NCI-H446 treated with DMSO at 0.1 percent for 48 hours (cell line): ENCODE results near the gene ERCC1.

ENCODE experiments used
- DNase-seq: peaks from one replicate; lab custom pipeline; 2025; lab: John Stamatoyannopoulos, UW

ERCC1 gene

DNA sequence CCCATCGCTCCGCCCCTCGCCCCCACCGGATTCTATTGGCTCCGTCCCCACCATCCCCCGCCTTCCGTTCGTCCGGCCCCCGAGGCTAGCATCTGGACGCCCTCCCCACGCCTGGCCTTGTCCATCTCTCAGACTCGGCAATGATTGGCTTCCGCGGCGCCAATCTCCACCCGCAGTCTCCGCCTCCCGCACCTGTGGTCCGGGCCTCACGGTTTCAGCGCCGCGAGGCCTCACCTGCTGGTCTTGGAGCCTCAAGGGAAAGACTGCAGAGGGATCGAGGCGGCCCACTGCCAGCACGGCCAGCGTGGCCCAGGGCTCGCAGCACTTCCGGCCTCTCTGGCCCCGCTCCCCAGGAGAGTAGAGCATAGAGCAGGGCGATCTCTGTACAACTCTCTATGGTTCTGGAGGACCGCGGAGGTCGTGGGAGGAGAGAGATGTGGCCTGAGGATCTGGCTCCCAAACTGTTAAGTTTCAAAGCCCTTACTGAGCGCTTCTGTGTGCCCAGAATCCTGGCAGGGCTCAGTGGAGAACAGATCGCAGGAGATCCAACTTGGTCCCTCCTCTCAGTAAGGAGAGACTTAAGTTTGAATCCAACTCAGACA, at the start of gene ERCC1:
TSS of gene ERCC1 (minus strand) at position 329 of the 602 bp plus-strand sequence. CDS start 543 bp downstream, outside the sequence.
- peak; percentile 90 for DNase-seq

DNA sequence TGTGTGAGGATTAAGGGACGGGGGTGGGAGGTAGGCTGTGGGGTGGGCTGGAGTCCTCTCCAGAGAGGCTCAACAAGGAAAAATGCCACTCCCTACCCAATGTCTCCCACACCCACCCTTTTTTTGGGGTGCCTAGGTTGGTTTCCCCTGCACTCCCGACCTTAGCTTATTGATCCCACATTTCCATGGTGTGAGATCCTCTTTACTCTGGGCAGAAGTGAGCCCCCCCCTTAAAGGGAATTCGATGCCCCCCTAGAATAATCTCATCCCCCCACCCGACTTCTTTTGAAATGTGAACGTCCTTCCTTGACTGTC, 49.6 kb upstream of the ERCC1 start:
- DNase-seq = no peak

DNA sequence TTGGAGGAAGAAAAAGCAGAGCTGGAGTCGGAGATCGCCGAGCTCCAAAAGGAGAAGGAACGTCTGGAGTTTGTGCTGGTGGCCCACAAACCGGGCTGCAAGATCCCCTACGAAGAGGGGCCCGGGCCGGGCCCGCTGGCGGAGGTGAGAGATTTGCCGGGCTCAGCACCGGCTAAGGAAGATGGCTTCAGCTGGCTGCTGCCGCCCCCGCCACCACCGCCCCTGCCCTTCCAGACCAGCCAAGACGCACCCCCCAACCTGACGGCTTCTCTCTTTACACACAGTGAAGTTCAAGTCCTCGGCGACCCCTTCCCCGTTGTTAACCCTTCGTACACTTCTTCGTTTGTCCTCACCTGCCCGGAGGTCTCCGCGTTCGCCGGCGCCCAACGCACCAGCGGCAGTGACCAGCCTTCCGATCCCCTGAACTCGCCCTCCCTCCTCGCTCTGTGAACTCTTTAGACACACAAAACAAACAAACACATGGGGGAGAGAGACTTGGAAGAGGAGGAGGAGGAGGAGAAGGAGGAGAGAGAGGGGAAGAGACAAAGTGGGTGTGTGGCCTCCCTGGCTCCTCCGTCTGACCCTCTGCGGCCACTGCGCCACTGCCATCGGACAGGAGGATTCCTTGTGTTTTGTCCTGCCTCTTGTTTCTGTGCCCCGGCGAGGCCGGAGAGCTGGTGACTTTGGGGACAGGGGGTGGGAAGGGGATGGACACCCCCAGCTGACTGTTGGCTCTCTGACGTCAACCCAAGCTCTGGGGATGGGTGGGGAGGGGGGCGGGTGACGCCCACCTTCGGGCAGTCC, 49.0 kb upstream of the ERCC1 start:
- DNase-seq = no peak

DNA sequence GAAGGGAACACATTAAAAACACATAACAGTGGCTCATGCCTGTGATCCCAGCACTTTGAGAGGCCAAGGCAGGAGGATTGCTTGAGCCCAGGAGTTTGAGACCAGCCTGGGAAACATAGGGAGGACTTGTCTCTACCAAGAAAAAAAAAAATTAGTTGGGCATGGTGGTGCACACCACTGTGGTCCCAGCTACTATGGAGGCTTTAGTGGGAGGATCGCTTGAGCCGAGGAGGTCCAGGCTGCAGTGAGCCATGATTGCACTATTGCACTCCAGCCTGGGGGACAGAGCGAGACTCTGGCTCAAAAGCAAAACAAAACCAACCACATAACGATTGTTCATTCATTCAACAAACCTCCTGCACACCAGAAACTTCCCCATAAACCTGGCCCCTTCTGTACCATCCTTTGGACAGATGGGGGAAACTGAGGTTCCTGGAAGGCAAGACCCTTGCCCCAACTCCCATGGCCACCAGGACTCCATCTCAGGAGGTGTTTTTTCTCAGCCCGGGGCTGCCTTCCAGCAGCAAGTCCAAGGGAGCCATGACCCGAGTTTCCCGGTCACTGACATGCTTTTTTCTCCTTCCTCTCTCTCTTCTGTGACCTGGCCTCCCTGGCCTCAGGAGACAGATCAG, 48.3 kb upstream of the ERCC1 start:
- DNase-seq = no peak

DNA sequence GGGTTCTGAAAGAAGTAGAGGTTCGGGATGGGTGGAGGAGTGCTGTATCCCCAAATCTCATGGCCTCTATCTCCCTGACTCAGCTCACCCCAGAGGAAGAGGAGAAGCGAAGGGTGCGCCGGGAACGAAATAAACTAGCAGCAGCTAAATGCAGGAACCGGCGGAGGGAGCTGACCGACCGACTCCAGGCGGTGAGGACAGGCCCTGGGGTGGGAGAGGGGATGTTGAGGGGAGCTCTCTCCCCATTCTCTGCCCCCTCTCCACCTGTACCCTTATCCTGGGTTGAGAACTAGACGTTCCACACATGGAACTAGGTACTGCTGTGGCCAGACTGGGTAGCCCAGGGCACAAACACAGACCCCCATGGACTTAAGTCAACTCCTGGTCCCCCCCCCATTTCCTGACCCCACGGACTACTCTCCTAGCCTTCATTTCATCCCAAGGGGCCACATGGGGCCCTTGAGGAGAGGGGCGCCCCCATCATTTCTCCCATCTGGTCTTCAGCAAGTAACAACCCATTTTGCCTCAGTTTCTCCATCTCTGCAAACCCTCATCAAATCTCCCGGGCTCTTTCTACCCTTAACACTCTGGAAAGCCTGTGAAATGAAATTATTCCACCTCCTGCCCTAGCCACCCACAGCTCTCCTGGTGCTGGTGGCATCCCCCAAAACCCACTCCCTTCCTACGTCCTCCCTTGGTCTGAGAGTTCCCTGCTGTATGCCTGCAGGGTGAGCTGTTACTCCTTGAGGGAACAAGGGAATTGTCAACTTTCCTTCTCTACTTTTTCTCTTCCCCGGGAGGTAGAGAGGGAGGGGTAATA, 47.6 kb upstream of the ERCC1 start:
- DNase-seq = no peak

DNA sequence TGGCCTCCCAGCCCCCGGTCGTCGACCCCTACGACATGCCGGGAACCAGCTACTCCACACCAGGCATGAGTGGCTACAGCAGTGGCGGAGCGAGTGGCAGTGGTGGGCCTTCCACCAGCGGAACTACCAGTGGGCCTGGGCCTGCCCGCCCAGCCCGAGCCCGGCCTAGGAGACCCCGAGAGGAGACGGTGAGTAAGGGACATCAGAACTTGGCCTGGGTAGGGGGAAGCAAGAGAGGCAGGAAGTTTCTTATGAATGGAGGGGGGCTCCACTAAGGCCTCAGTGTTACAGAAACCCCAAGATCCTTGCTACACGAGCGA, 47.0 kb upstream of the ERCC1 start:
- DNase-seq = no peak

DNA sequence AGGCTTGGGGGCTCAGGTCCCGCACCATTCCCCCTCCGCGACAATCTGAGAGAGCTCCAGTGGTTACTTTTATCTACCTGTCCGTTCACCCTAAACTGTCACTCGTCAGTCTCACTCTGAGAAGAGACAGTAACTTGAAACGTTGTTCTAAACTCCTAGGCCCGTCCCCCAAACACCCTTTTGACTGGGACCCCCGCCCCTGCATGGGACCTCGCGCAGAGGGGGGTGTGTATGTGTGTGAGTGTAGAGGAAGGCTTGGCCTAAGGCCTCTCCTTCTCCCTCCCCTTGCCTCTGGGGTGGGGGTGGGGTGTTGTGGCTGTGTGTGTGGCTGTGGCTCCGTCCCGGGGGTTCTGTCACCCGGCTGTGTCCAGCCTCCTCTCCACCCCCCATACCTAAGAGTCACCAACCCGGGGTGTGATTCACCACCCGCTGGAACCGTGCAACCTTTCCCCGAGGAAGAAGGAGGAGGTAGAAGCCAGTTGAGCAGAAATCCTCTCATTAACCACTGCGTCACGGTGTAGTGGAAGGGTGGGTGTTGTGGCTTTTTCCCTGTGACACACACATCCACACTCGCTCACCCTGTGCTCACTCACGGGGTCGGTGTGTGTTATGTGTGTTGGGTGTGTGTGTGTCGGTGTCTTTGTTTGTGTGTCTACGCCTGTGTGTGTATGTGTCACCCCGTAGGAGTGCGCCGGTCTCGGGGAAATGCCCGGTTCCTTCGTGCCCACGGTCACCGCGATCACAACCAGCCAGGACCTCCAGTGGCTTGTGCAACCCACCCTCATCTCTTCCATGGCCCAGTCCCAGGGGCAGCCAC, 46.4 kb upstream of the ERCC1 start:
- no peak for DNase-seq

DNA sequence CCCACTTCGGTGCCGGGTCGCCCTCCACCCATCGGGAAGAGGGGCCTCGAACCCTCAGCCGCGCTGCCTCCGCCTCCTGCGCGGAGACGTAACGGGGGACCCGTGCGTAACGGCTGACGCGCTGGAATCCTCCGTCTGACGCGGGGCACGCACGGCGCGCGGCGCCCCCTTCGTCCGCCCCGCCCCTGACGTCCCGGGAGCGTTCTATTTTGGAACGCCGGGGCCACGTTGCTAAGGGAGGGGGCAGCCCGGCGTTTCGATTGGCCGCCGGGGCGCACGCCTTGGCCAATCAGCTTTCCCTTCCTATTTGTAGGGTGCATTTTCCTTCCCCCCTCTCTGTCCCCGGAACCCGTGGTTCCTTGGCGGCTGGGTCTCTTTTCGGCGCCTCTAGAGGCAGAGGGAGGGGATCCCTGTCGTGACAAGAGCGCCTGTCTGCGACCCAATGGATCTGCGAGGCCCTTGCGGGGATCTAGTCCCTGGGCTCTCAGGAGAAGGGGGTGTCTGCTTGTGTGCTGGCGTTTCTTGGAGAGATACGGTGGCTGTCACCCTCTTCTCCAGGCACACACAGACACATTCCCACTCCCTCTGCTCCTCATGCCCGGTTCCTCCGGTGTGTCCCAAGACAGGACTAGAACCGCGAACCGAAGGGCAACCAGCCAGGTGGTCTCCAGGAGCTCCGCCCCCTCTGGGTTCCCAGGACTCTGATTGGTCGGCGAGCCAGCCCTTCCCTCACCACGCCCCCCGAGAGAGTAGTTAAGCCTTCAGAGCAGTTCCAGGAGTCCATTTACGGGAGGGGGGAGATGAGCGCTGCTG, 45.6 kb upstream of the ERCC1 start:
- peak; percentile 87 for DNase-seq

DNA sequence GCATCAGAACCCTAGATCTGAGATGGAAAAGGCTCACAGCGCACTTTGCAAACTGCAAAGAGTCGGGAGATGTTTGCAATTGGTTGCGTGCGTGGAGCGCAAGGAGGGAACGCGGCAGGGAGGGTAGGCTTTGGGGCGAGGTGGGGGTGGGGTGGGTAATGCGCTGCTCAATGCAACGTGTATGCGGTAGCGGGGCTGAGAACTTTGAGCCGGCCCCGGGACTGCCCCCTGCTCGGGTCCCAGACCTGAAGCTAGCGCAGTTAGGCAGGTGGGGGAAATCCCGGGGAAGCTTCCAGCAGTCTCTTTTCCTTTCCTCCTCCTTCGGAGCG, 45.0 kb upstream of the ERCC1 start:
- DNase-seq = no peak

DNA sequence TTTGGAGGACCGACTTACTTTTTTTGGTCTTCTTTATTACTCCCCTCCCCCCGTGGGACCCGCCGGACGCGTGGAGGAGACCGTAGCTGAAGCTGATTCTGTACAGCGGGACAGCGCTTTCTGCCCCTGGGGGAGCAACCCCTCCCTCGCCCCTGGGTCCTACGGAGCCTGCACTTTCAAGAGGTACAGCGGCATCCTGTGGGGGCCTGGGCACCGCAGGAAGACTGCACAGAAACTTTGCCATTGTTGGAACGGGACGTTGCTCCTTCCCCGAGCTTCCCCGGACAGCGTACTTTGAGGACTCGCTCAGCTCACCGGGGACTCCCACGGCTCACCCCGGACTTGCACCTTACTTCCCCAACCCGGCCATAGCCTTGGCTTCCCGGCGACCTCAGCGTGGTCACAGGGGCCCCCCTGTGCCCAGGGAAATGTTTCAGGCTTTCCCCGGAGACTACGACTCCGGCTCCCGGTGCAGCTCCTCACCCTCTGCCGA, 44.5 kb upstream of the ERCC1 start:
- no peak for DNase-seq

DNA sequence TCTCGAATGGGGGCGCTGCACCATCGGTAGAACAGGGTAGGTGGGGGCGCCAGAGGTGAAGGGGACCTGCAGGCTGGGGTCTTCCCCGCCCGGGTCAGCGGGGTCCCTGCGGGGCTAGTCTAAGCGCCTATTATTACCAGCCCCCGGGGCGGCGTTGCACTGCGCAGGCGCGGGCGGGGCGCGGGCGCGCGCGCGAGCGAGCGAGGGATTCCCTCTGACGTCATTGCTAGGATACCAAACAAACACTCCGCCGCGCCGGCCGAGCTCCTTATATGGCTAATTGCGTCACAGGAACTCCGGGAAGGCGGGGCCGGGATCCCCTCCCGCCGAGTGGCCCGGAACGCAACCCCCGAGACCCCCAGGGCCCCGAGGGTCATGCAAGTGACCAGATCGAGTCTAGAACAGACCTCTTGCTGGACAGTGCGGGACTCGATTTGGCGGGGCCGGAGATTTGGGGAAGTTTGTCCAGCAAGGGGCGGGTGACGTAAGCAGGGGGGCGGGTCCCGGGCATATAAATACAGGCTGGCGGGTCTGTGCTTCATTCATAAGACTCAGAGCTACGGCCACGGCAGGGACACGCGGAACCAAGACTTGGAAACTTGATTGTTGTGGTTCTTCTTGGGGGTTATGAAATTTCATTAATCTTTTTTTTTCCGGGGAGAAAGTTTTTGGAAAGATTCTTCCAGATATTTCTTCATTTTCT, 43.9 kb upstream of the ERCC1 start, which contains the start of gene FOSB:
TSS of gene FOSB (plus strand) at position 541 of the 703 bp plus-strand sequence. CDS start 591 bp downstream, outside the sequence.
- DNase-seq = peak; percentile 93

DNA sequence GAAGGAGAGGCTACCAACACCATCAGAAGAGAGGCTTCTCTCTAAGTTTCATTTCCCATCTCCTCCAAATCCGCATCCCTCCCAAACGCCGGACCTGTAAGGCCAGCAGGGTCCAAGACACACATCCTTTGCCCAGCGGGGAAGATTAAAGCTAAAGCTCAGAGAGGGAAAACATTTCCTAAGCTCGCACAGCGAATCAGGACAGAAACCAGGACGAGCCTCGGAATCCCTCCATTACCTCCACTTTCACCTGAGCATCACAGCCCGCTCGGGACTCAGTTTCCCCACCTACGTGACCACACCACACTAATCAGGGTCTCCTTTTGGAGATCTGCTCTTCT, 43.4 kb upstream of the ERCC1 start:
- DNase-seq = no peak

DNA sequence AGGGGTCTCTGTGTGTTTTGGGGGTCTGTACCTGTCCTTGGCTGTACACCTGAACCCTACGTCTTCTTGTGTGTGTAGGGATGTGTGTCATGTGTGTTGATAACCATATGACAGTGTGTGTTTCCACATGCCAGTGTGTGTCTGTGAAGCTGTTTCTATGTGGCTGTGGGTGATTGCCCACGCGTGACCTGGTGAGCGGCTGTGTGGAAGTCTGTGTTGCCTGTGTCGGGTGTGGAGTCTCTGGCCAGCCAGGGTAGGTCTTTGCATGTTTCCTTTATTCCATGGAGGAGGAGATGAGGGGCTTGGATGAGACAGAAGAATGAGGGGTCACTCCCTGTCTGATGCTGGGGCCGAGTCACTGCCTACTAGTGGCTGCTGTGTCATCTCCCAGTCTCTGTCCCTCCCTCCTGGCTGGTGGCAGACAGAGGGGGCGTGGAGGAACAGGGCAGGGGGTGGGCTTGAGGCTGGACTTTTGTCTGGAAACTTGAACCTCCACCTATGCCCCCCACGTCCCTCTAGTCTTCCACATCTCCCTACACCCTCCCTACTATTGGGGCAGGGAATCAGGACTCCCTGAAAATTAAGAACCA, 41.2 kb upstream of the ERCC1 start:
- no peak for DNase-seq

DNA sequence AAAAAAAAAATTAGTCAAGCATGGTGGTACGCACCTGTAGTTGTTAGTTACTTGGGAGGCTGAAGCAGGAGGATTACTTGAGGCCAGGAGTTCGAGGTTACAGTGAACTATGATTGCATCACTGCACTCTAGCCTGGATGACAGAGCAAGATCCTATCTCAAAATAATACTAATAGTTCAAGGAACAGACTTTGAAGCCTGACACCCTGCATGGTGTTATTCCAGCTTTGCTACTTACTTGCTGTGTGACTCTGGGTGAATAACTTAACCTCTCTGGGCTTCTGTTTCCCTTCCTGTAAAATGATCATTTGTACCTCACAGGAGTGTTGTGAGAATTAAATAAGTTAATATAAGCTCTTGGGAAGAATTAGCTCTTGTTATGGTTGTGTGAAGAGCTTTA, 40.6 kb upstream of the ERCC1 start:
- DNase-seq = no peak

DNA sequence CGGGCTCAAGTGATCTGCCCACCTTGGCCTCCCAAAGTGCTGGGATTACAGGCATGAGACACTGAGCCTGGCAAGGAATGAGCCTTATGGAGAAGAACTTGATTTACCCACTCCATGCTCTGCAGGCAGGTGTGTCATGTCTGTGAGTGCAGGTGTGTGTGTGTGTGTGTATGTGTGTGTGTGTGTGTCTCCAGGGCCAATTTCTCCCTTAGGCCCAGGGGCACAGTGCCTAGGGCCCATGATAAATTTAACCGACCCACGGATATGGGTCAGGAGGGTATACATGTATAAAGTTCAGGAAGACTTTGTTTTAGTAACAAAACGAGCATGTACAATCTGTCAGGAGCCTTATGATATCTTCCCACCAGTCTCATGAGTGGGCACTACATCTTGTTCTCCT, 39.5 kb upstream of the ERCC1 start:
- DNase-seq = no peak

DNA sequence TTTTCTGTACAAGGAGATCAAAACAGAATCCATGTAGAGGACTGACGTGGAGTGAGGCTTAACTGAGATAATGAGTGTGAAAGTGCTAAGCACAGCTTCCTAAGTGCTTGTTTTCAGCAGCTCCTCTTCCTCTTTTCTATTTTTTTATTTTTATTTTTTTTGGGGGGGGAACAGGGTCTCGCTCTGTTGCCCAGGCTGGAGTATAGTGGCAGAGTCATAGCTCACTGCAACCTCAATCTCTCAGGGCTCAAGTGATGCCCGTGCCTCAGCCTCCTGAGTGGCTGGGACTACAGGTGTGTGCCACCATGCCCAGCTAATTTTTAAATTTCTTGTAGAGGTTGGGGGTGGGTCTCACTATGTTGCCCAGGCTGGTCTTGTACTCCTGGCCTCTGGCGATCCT, 38.5 kb upstream of the ERCC1 start:
- DNase-seq = no peak

DNA sequence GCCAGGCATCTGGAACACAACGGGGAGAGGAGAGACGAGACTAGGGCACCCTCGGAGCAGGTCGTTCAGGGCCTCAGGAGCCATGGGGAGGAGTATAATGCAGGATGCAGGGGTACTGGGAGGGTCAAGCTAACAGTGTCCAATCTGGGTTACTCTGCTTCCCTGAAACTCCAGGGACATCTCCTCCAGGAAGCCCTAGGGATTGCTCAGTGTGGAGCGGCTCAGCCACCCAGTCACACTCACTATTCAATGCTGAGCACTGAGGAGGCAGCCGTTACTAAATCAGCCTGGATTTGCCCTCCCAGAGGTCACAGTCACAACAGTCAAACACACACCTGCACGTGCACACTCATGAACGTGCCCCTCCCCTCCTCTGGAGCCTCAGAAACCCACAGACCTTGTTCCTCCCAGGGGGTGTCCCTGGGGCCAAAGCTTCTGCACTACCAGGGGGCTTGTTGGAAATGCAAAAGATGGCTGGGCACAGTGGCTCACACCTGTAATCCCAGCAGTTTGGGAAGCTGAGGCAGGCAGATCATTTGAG, 37.2 kb upstream of the ERCC1 start:
- DNase-seq = no peak

DNA sequence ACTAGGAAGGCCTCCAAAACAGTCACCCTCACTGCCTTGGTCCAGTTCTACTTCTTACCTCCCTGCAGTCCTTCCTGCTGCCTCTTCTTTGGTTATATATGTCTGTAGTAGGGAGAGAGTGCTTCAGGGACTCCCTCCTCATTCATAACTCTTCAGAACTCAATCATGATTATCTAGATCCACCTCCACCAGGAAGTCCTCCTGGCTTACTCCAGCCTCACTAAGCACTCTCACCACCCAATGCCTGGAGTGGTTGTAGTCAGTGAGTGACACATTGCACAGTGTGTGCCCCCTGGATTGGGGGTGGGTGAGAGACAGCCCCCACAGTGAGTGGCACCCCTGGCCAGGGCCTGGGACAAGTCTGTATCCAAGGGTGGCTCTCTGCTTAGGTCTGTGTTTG, 34.1 kb upstream of the ERCC1 start:
- DNase-seq = no peak

DNA sequence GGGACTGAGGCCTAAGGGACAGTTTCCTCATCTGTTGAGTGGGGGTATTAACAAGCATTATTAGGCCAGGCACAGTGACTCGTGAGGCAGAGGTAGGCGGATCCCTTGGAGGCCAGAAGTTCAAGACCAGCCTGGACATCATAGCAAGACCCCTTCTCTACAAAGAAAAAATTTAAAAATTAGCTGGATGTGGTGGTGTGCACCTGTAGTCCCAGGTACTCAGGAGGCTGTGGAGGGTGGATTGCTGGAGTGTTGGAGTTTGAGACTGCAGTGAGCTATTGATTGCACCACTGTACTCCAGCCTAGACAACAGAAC, 32.7 kb upstream of the ERCC1 start:
- DNase-seq = no peak
